ENCODE measurements around the gene ANKMY1.
"Not testable (repeated sequence)": the region's sequence is repeated elsewhere in the genome, so short reads cannot be mapped to it uniquely, and the experiment has no call there.

DNA sequence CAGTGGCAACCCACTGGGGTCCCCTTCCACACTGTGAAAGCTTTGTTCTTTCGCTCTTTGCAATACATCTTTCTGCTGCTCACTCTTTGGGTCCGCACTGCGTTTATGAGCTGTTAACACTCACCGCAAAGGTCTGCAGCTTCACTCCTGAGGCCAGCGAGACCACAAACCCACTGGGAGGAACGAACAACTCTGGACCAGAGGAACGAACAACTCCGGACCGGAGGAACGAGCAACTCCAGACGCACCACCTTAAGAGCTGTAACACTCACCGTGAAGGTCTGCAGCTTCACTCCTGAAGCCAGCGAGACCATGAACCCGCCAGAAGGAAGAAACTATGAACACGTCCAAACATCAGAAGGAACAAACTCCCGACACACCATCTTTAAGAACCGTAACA is 18.7 kb downstream of the ANKMY1 start:
- TF ChIP-seq, protein P1, sequence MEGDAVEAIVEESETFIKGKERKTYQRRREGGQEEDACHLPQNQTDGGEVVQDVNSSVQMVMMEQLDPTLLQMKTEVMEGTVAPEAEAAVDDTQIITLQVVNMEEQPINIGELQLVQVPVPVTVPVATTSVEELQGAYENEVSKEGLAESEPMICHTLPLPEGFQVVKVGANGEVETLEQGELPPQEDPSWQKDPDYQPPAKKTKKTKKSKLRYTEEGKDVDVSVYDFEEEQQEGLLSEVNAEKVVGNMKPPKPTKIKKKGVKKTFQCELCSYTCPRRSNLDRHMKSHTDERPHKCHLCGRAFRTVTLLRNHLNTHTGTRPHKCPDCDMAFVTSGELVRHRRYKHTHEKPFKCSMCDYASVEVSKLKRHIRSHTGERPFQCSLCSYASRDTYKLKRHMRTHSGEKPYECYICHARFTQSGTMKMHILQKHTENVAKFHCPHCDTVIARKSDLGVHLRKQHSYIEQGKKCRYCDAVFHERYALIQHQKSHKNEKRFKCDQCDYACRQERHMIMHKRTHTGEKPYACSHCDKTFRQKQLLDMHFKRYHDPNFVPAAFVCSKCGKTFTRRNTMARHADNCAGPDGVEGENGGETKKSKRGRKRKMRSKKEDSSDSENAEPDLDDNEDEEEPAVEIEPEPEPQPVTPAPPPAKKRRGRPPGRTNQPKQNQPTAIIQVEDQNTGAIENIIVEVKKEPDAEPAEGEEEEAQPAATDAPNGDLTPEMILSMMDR (IDR thresholded peaks at IDR 0.05): not testable (repeated sequence)
- TF ChIP-seq POLR2A (IDR thresholded peaks at IDR 0.05): not testable (repeated sequence)
